Retina (tissue), 1 donor: Measurements from ENCODE around the gene CCDC33.

Experiments used
- DNase-seq: peaks from one replicate; pipeline ENCODE4 v3.0.0-alpha.2; 2016

Gene CCDC33

GRCh38 chr15:74209560-74209958 is 26.6 kb upstream of the CCDC33 start:
- no peak for DNase-seq

- DNase-seq, result no peak
Measured at GRCh38 chr15:74209997-74210671, 26.0 kb upstream of the CCDC33 start.

- no peak for DNase-seq
Measured at GRCh38 chr15:74210729-74211128, 25.4 kb upstream of the CCDC33 start.

- no peak for DNase-seq
Measured at GRCh38 chr15:74211656-74212055, 24.5 kb upstream of the CCDC33 start.

- DNase-seq, result no peak
Measured at GRCh38 chr15:74212494-74212893, 23.6 kb upstream of the CCDC33 start.

- DNase-seq, result peak; percentile 69
Measured at GRCh38 chr15:74213858-74214284, 22.3 kb upstream of the CCDC33 start.

- no peak for DNase-seq
Measured at GRCh38 chr15:74214324-74215021, 21.7 kb upstream of the CCDC33 start.

GRCh38 chr15:74215958-74216357 is 20.2 kb upstream of the CCDC33 start:
- no peak for DNase-seq

GRCh38 chr15:74216949-74217348 is 19.2 kb upstream of the CCDC33 start:
- DNase-seq, result no peak

- no peak for DNase-seq
Measured at GRCh38 chr15:74217907-74218885, 17.9 kb upstream of the CCDC33 start.

GRCh38 chr15:74220475-74221248 is 15.5 kb upstream of the CCDC33 start:
- DNase-seq, result peak; percentile 68

GRCh38 chr15:74221399-74222239 is 14.5 kb upstream of the CCDC33 start:
- DNase-seq, result peak; percentile 47

GRCh38 chr15:74222240-74223119 is 13.6 kb upstream of the CCDC33 start:
- peak; percentile 28 for DNase-seq

GRCh38 chr15:74225928-74226327 is 10.2 kb upstream of the CCDC33 start:
- no peak for DNase-seq

GRCh38 chr15:74226761-74227540 is 9.2 kb upstream of the CCDC33 start:
- no peak for DNase-seq

GRCh38 chr15:74227968-74228722 is 8.0 kb upstream of the CCDC33 start:
- peak; percentile 25 for DNase-seq

- DNase-seq, result peak; percentile 69
Measured at GRCh38 chr15:74228723-74229081, 7.4 kb upstream of the CCDC33 start.

GRCh38 chr15:74229686-74230085 is 6.4 kb upstream of the CCDC33 start:
- DNase-seq, result no peak

- DNase-seq, result no peak
Measured at GRCh38 chr15:74231475-74231874, 4.7 kb upstream of the CCDC33 start.
